Cardiac fibroblast (primary cell): ENCODE data around the gene AGXT2.
A peak's percentile ranks its signal among the peaks of the same experiment; 100 is the strongest.

ENCODE experiments used
- DNase-seq, 2 donors: peaks; one replicate each; pipeline versions ENCODE4 v3.0.0 to v3.0.0-alpha.2; 2010; ENCODE audit warnings: low read depth in 2 of 2
- H3K4me3 ChIP-seq, 2 donors: replicated peaks in 1 of 2; 1 replicate in 1 of 2; 2 replicates in 1 of 2; pipeline ENCODE4 v1.5.1; 2011; ENCODE audit warnings: low read depth in 2 of 2, low read length in 2 of 2, mild to moderate bottlenecking in 2 of 2, moderate library complexity in 1 of 2
- CTCF ChIP-seq: IDR thresholded peaks from one replicate; pipeline ENCODE4 v1.5.1; 2011; ENCODE audit warnings: low read depth, mild to moderate bottlenecking, low read length, inconsistent platforms

AGXT2 gene

GRCh38 chr5:35026280-35026840, 21.4 kb downstream of the AGXT2 start:
- no peak for TF ChIP-seq CTCF
- DNase-seq, result peak in 1 of 2 donors; percentile 24

GRCh38 chr5:35024911-35025510, 22.7 kb downstream of the AGXT2 start:
- TF ChIP-seq CTCF, result no peak
- DNase-seq, result no peak
- H3K4me3 ChIP-seq, result no peak overlapping the region

More at GRCh38 chr5:35026280-35026840, 21.4 kb downstream of the AGXT2 start:
- no peak overlapping the region for H3K4me3 ChIP-seq

GRCh38 chr5:35023391-35024178, 24.2 kb downstream of the AGXT2 start:
- no peak for TF ChIP-seq CTCF
- no peak overlapping the region for H3K4me3 ChIP-seq
- no peak for DNase-seq

- no peak for TF ChIP-seq CTCF
- DNase-seq, result no peak
- no peak overlapping the region for H3K4me3 ChIP-seq
Measured at GRCh38 chr5:35016174-35017051, 31.3 kb downstream of the AGXT2 start.

GRCh38 chr5:35015063-35015462, 32.7 kb downstream of the AGXT2 start:
- H3K4me3 ChIP-seq, result no peak overlapping the region
- no peak for DNase-seq
- TF ChIP-seq CTCF, result no peak

- DNase-seq, result peak in 1 of 2 donors; percentile 35
- no peak for TF ChIP-seq CTCF
- no peak overlapping the region for H3K4me3 ChIP-seq
Measured at GRCh38 chr5:35012796-35013195, 35.0 kb downstream of the AGXT2 start.
